ENCODE data around the gene DCP2.
A peak's percentile ranks its signal among the peaks of the same experiment; 100 is the strongest.

The DCP2 gene

GRCh38 chr5:112967520-112968083 lies 9.0 kb upstream of the DCP2 start:
- DNase-seq, result no peak

- DNase-seq, result no peak
Observed at GRCh38 chr5:112968411-112969106, 8.0 kb upstream of the DCP2 start.

- DNase-seq, result no peak
Observed at GRCh38 chr5:112971276-112971675, 5.3 kb upstream of the DCP2 start.

- DNase-seq, result no peak
Observed at GRCh38 chr5:112973036-112973435, 3.6 kb upstream of the DCP2 start.

- DNase-seq, result no peak
Observed at GRCh38 chr5:112973904-112974303, 2.7 kb upstream of the DCP2 start.

- DNase-seq, result no peak
Observed at GRCh38 chr5:112974901-112975300, 1.7 kb upstream of the DCP2 start.

- no peak for DNase-seq
Observed at GRCh38 chr5:112975721-112976431, 722 bp upstream of the DCP2 start.

GRCh38 chr5:112977440-112977861 lies 853 bp downstream of the DCP2 start:
- DNase-seq, result no peak

- no peak for DNase-seq
Observed at GRCh38 chr5:112978836-112979235, 2.2 kb downstream of the DCP2 start.

GRCh38 chr5:112979723-112980122 lies 3.1 kb downstream of the DCP2 start:
- DNase-seq, result no peak

- no peak for DNase-seq
Observed at GRCh38 chr5:112983363-112983762, 6.8 kb downstream of the DCP2 start.

- no peak for DNase-seq
Observed at GRCh38 chr5:112986224-112986623, 9.6 kb downstream of the DCP2 start.

- DNase-seq, result peak; percentile 16 to 19
Observed at GRCh38 chr5:112995764-112996618, 19.4 kb downstream of the DCP2 start.

GRCh38 chr5:112996830-112997374 lies 20.3 kb downstream of the DCP2 start:
- no peak for DNase-seq

GRCh38 chr5:112998296-112998695 lies 21.7 kb downstream of the DCP2 start:
- no peak for DNase-seq

GRCh38 chr5:113000466-113000865 lies 23.9 kb downstream of the DCP2 start:
- no peak for DNase-seq

- no peak for DNase-seq
Observed at GRCh38 chr5:113002423-113002822, 25.8 kb downstream of the DCP2 start.

GRCh38 chr5:113003763-113004162 lies 27.2 kb downstream of the DCP2 start:
- no peak for DNase-seq

- no peak for DNase-seq
Observed at GRCh38 chr5:113005454-113005853, 28.9 kb downstream of the DCP2 start.

GRCh38 chr5:113017881-113018635 lies 41.5 kb downstream of the DCP2 start:
- no peak for DNase-seq

GRCh38 chr5:113020461-113021273 lies 44.1 kb downstream of the DCP2 start:
- no peak for DNase-seq

Data from bone marrow (tissue), 2 donors.